Endothelial cell of umbilical vein (primary cell): ENCODE results near the gene ANK2.

ENCODE experiments used
- CTCF ChIP-seq, 2 donors: IDR thresholded peaks; 1 replicate in 1 of 2; 2 replicates in 1 of 2; pipeline ENCODE4 v1.5.1; 2011; ENCODE audit warnings: low read length in 2 of 2, mild to moderate bottlenecking in 2 of 2, moderate library complexity in 2 of 2, control low read depth in 1 of 2, inconsistent platforms in 1 of 2, low read depth in 1 of 2; ENCODE audit not compliant: insufficient read depth in 1 of 2; ENCODE audit errors: extremely low read depth in 1 of 2
- EZH2 ChIP-seq: IDR thresholded peaks from 2 replicates; pipeline ENCODE4 v1.6.1; 2012; ENCODE audit warnings: borderline replicate concordance, low read depth, mild to moderate bottlenecking, moderate library complexity, low read length, inconsistent platforms; ENCODE audit not compliant: severe bottlenecking
- FOS ChIP-seq: IDR thresholded peaks from 2 replicates; pipeline ENCODE4 v1.6.1; 2011; ENCODE audit warnings: mild to moderate bottlenecking, low read length, moderate library complexity, borderline replicate concordance; ENCODE audit not compliant: insufficient read depth
- GATA2 ChIP-seq: IDR thresholded peaks from 2 replicates; pipeline ENCODE4 v1.7.0; 2011; ENCODE audit warnings: low read depth, mild to moderate bottlenecking, moderate library complexity, mixed read lengths, low read length; ENCODE audit not compliant: insufficient read length, insufficient read depth
- JUN ChIP-seq: IDR thresholded peaks from 2 replicates; pipeline ENCODE4 v1.6.1; 2011; ENCODE audit warnings: borderline replicate concordance, low read depth; ENCODE audit not compliant: insufficient read length, insufficient read depth
- MAX ChIP-seq: IDR thresholded peaks from 2 replicates; pipeline ENCODE4 v1.6.1; 2011; ENCODE audit not compliant: insufficient read depth, insufficient read length
- MYC ChIP-seq: IDR thresholded peaks from one replicate; pipeline ENCODE4 v1.6.1; 2011; ENCODE audit warnings: mild to moderate bottlenecking, low read depth, low read length
- POLR2A ChIP-seq: IDR thresholded peaks from 2 replicates; pipeline ENCODE4 v1.6.1; 2012; ENCODE audit warnings: low read depth, mild to moderate bottlenecking, control low read depth, low read length
- POLR2AphosphoS5 ChIP-seq: IDR thresholded peaks from 2 replicates; pipeline ENCODE4 v1.6.1; 2012; ENCODE audit warnings: low read depth, mild to moderate bottlenecking, control low read depth, low read length, moderate library complexity; ENCODE audit not compliant: insufficient read depth

GRCh38 chr4:113232194-113232593, 182.7 kb downstream of the ANK2 start:
- TF ChIP-seq CTCF (IDR thresholded peaks at IDR 0.05; ENCODE audit: extremely low read depth in 1 of 2, insufficient read depth in 1 of 2, low read depth in 1 of 2, low read length in 2 of 2) = no peak
- TF ChIP-seq MYC = no peak
- no peak for TF ChIP-seq POLR2A
- TF ChIP-seq EZH2 = no peak
- TF ChIP-seq POLR2AphosphoS5 = no peak
- TF ChIP-seq GATA2 = no peak
- no peak for TF ChIP-seq MAX
- TF ChIP-seq JUN = no peak
- TF ChIP-seq FOS = no peak
